Stimulated activated CD8-positive, alpha-beta memory T cell treated with anti-CD3 and anti-CD28 coated beads, Interleukin-7, amount 100 ng/mL, for 24 hours (primary cell): Measurements from ENCODE around the gene AGTR1.

Experiments
- DNase-seq: peaks from one replicate; pipeline ENCODE4 v3.0.0-alpha.2; 2020; ENCODE audit warnings: low read depth

AGTR1 gene

GRCh38 chr3:148697306-148698189, at the start of gene AGTR1:
TSS of gene AGTR1 (plus strand) at chr3:148697903. CDS start at chr3:148741036, 43,133 bp downstream.
- DNase-seq = no peak

DNA sequence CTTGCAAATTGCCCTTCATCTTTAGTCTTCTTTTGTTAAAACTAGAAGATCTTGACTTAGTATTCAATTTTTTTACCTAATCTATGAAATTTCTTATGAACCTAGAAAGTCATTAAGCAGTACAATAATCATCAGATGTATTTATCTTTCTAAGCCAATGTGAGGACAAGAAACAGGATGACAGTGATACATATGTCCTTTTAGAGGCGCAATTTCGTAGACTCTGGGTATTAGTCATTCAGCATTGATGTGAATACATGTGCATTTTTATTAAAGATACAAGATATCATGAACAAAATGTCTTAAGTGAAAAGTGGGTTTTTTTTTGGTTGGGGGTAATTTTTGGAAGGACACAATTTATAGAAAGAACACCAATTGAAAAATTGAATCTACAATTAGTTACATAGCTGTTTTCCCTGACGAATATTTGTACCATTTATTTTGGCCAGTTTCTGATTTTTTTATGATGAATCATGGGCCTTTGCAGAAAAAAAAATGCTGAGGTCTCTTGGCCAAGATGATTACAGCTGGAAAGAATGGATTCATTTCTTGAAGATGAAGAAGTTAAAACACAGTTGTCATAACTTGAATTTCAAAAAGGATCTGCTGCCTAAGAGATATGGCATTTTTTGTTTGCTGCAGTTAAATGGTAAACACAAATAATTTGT, 48.9 kb upstream of the AGTR1 start:
- no peak for DNase-seq

DNA sequence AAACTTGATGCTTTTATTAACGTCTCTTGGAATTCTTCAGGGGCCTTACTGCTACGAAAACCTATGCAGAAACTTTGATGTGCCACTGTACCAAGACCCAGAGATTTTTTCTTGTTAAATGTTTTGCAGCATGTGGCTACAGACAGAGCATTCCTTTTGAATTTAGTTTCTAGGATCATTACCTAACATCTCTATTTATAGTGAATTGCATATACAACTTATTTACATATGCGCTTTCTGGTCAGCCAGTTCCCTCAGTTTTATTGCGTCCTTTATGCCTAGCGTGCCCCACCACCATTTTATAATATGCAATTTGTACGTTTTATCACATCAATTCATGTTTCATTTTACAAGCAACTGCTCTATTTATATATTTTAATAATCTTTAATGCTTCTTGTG, 46.2 kb upstream of the AGTR1 start:
- no peak for DNase-seq

DNA sequence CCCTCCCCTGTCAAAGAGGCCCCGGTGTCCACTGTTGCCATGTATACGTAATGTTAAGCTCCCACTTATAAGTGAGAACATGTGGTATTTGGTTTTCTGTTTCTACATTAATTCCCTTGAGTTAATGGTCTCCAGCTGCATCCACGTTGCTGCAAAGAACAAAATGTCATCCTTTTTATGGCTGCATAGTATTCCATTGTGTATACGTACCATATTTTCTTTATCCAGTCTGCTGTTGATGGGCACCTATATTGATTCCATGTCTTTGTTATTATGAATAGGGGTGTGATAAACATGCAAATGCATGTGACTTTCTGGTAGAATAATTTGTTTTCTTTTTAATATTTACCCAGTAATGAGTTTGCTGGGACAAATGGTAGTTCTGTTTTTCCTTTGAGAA, 43.3 kb upstream of the AGTR1 start:
- no peak for DNase-seq

- no peak for DNase-seq
Measured at GRCh38 chr3:148657470-148657869, 40.2 kb upstream of the AGTR1 start.

GRCh38 chr3:148659512-148659911, 38.2 kb upstream of the AGTR1 start:
- DNase-seq = no peak

GRCh38 chr3:148680289-148680688, 17.4 kb upstream of the AGTR1 start:
- no peak for DNase-seq

DNA sequence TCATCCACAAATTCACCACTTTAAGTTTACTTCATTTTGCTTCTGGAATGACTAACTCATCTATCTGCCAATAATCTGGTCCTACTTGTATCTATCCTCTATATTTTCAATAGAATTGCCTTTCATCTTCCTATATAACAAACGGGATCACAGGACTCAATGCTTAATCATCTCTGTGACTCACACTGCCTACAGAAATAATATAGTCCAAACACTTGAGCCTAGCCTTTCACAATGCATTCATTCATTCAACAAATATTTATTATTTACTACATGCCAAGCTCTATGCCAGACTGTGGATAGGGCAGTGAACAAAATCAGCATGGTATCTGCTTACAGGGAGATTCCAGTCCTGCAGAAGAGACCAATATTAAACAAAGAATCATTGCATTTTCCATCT, 16.6 kb upstream of the AGTR1 start:
- no peak for DNase-seq

GRCh38 chr3:148682997-148683396, 14.7 kb upstream of the AGTR1 start:
- DNase-seq = no peak

DNA sequence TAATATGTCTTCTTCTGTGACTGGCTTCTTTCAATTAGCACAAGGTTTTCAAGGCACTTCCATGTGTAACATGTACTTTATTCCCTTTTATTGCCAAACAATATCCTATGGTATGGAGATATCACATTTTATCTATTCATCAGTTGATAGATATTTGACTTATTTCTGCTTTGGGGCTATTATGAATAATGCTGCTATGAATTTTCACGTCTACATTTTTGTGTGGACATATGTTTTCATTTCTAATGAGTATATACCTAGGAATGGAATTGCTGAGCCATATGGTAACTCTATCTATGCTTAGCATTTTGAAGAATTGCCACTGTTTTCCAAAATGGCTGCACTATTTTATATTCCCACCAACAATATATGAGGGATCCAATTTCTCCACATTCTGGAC, 3.6 kb upstream of the AGTR1 start:
- no peak for DNase-seq

DNA sequence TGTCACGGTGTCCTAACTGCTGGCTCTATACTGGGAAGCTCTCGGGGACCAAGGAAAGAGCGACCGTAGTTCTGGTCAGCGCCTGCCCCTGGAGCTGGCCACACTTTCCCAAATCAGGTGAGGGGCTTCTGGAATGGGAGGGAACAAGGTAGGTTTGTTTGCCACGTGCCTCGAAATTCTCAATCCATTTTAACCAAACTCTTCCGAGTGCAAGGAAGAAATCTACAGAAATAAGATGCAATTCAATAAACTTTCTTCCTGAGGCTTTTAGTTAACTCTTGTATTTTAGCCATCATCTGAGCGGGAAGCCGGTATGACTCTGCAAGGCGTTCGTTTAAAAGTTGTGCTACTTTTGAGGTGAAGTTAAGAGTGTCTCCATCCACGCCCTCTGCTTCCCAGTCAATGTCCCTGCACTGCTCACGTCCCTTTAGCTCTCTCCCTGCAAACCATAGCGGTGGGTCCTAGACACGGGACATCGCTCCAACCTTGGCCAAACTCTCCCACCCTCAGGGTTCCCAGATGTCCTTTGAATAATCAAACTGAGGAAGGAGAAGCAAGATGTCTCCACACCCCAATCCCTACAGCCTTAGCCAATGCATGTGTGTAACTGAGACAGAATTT, 597 bp downstream of the AGTR1 start:
- no peak for DNase-seq

DNA sequence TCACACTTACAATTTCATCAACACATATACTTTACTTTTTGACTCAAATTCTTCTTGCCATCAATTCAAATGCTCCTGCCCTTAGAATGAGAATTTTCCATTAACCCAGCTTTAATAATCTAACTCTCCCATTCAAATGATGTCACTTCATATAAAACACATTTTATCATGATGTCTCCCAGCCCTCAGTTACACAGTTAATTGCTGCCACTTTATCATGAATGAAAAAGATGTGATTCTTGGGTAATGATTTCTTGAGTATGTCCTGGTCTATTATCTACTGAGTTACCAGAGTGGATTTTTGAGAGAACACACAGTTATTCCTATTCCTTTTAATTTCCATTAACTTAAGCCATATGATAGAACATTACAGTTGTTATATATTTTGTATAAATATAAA, 7.6 kb downstream of the AGTR1 start:
- DNase-seq = no peak

- no peak for DNase-seq
Measured at GRCh38 chr3:148707601-148708380, 10.1 kb downstream of the AGTR1 start.

DNA sequence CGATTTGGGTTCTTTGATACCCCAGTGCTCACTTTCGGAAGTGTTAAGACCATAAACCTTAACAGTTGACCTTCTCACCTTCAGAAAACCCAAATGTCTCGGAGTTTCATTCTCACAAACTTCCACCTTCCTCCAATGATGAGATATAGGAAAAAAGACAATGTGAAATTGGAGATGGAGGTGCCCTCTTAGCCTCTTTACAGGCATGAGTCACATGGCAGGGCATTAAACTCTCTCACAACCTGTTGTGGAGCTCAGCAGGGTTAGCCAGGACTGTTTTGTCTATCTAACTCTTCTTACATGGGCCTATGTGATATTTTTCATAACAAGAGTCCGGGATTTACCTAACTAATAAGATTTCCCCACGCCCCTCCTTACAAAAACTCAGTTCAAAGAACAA, 10.7 kb downstream of the AGTR1 start:
- no peak for DNase-seq

DNA sequence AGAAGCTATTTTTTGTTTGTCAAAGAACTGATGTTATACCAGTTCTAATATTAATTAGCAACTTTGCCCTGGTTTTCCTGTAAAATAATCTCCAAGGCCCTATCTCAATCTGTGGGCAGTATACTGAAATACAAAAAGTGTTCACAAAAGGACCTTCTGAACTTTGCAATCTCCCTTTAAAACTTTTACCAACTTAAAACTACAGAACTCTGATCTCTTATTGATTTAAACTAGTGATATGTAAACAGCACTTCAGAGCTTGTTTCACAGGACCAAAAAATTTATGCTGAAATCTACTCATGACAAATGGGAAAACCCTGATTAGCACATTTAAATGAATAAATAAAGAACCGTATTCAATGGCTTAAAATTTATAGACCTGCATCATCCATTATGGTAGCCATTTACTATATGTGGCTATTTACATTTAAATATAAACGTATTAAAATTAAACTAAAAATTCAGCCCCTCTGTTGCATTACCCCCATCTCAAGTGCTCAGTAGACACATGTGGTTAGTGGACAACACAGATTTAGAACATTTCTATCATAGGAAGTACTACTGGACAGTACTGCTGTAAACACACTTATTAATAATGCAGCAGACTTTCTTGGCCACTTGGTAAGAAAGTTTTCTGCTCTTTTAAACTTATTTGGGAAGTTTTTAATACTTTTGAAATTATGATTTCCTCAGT, 12.0 kb downstream of the AGTR1 start:
- no peak for DNase-seq

DNA sequence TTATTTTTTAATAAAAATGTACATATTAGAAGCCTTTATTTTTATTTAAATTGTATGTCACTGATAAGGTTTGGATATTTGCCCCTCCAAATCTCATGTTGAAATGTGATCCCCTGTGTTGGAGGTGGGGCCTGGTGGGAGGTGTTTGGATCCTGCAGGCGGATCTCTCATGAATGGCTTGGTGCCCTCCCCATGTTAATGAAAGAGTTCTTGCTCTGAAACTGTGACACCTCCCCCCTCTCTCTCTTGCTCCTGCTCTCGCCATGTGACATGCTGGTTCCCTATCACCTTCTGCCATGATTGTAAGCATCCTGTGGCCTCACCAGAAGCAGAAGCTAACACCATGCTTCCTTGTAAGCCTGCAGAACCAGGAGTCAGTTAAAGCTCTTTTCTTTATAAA, 13.0 kb downstream of the AGTR1 start:
- DNase-seq = no peak

DNA sequence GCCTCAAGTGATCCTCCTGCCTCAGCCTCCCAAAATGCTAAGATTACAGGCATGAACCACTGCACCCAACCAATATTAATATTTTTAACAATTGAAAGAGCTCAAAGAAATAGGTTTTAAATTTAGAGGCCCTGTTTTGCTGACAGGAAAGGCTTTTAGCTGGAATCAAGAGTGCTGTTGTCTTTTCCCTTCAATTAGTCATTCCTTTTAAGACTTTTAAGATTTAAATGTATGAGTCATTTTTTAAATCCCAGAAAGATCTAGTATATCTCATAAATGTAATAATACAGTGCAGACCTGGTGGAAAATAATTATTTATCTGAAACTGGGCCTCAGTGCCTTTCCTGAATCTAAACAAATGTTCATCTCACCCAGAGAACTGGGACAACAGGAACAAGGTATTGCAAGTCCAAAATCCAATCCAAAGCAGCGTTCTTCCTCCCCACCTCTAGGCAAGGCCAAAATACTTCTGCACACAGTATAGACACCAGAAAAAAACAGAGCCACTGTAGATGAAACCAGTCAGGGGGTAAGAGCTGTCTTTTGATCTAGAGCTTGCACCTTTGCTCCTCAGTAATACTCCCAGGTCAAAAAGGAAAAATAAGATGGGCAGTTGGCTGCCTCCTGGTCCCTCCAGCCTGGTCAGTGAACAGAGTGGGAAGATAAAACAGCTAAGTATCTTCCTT, 14.4 kb downstream of the AGTR1 start:
- DNase-seq = no peak

- DNase-seq = no peak
Measured at GRCh38 chr3:148714521-148714920, 16.8 kb downstream of the AGTR1 start.

- DNase-seq = no peak
Measured at GRCh38 chr3:148716657-148717056, 19.0 kb downstream of the AGTR1 start.

GRCh38 chr3:148717885-148718561, 20.3 kb downstream of the AGTR1 start:
- DNase-seq = no peak
